HG02884 (cell line): ENCODE results near the gene DGKI.
"Not testable (repeated sequence)": the region's sequence is repeated elsewhere in the genome, so short reads cannot be mapped to it uniquely, and the experiment has no call there.

ENCODE experiments used
- ATAC-seq: cut with Tn5 transposase; IDR thresholded peaks from one replicate; pipeline ENCODE4 v1.9.1; 2021; ENCODE audit warnings: mild to moderate bottlenecking, moderate library complexity; ENCODE audit not compliant: unreplicated experiment

Gene DGKI

GRCh38 chr7:137485818-137486217 lies 361.0 kb downstream of the DGKI start:
- ATAC-seq = no peak

DNA sequence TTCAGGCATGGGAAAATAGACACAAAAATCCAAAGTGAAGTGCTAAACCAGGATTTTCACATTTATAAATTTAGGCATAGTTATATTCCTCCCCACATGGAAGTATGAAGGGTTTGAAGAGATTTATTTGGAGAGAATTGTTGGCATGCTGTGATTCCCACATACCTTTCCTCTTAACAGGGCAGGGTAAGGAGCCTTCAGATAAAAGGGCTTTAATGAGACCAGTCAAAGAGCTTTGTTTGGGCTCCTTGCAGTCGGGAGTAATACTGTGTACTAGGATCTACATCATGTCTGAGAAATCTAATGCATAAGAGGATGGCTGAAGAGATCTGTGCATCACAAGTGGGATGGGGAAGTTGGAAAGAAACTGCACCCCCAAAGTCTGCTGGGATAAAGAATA lies 362.4 kb downstream of the DGKI start:
- no peak for ATAC-seq

DNA sequence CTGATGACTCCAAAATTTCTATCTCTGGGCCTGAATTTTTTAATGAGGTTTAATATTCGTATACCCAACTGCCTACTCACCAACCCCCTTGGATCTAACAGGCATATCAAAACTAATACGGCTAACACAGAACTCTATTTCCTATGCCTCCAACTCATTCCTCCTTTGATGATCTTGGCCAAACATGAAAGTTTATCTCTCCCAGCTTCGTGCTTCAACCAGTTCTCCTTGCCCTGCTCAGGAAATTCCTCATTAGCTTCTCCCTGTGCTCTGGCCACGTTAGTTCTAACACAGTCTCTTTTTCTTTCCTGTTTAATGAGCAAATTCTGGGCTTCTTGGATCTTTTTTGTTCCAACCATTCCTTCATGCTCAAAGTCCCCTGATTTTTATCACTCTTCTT lies 364.3 kb downstream of the DGKI start:
- ATAC-seq = no peak

DNA sequence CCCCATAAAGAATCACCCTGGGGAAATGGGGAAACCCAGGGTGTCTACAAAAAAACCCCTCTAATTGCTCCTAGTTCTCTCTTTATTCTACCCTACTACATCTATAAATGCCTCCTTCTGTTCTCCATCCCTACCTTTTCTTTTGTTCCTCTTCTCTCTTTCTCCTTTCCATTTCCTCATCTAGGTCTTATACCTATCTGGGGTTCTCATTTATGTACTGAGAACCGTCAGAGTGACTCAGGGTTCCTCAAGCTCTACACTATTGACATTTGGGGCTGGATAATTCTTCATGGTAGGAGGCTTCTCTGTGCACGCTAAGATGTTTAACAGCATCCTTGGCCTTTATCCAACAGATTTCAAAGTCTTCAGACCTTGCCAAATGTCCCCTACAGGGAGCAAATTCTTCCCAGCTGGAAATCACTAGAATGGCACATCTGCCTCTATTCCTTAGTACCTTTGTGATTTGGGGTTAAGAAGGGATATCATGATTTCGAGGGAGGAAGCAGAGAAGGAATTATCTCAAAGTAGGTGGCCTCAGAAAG lies 365.9 kb downstream of the DGKI start:
- ATAC-seq = no peak

DNA sequence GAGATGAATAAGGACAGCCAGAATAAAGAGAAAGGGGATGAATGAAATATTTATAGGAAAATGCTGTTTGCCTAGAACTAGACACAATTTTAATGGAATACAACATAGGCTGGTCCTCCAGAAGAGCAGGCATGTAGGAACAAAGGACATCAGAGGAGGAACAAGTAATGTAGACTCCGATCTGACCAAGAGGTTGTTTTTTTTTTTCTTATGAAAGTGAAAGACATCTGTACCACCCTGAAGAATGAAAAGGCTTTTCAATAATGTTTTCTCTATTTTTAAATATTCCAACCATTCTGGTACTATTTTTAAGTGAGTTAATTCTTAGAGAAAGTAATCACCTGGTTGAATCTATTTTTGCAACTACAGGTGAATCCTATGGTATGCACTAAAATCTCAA lies 366.4 kb downstream of the DGKI start:
- no peak for ATAC-seq

DNA sequence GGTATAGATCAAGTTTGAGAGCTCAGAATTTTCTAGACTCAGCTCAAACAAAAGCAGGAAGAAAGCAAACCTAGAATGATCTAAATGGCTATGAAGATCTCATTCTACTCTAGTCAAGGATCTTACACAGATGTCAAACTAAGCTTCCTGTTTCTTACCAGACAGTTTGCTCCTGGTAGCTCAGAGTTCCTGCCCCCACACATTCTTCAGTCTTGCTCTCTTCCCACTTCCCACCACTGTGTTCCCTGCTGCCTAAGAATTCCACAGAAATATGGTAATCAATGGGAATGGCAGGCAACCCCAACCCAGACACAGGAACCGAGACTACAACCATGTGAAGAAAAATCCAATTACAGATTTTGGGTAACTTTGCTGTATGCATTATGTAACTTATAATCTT lies 369.8 kb downstream of the DGKI start:
- no peak for ATAC-seq

DNA sequence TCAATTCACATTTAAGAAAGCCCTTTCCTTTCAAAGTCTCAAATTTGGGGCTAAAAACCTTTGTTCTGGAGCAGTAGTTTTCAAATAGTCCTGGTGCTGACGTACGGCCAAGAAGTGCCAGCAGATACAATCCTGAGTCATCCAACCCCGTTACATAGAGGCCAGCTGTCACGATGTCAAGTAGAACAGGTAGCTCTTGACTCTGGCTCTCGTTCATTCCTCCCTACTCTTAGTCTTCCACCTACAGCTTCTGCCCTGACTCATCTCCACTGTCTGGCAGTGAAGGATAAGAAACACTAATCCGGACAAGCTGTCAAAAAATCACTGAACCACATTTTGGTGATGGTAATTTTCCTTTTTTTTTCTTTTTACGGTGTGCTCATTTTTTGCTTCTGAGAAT lies 370.8 kb downstream of the DGKI start:
- no peak for ATAC-seq

GRCh38 chr7:137474540-137475026 lies 372.2 kb downstream of the DGKI start:
- ATAC-seq = no peak

DNA sequence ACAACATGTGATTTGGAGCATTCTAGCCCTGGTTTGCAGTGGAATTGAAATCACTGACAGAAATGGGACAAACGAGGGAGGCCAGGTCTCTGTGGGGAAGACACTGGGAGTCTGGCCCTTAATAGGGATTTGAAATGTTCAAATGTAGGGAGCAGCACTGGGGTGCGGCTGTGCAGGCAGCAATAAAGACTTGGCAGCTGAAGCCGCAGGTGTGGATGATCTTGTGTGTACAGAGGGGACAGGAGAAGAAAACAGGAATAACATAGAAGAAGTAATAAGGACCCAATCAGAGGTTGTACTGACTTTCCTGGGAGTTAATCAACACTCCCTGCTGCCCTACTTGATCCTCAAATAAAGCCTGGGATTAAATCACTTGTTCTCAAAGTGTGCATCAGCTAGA lies 375.6 kb downstream of the DGKI start:
- no peak for ATAC-seq

DNA sequence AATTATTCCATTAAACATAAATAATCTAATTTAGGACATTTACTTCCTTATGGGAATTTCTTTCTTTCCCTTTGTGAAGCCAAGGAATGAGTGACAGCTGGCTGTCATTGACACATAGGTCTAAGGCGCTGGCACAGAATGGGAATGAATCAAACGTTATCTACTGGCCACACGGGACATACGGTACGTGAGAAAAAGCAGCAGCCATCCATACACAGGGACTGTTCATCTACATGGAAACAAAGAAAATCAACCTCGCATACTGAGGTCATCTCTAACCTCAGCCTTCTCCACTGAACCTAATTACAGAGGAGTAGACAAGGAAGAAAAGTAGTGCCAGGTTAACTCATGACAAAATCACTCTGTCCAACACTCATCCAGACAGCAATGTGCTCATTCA lies 376.9 kb downstream of the DGKI start:
- ATAC-seq = no peak

- no peak for ATAC-seq
Measured at GRCh38 chr7:137469191-137469811, 377.5 kb downstream of the DGKI start.

- ATAC-seq = no peak
Measured at GRCh38 chr7:137462847-137463246, 383.9 kb downstream of the DGKI start.

GRCh38 chr7:137462074-137462715 lies 384.6 kb downstream of the DGKI start:
- ATAC-seq = no peak

DNA sequence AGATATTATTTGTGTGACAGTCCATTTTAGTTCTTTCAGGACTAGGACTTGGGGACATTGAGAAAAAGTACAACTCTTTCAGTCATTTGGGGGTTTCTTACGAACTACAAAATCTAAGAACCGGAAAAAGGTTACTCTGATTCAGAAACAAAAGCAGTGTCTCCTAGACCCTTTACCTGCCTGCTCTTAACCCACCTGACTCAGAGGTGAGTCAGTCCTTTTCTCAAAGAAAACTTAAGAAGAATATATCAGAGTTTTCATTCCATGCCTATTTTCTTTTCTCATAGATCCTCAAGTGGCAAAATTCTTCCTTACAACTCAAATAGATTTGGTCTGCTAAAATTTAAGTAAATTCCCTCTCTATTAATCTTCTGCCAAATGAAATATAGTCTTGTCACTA lies 388.4 kb downstream of the DGKI start:
- ATAC-seq = no peak

- no peak for ATAC-seq
Measured at GRCh38 chr7:137454767-137455166, 392.0 kb downstream of the DGKI start.

DNA sequence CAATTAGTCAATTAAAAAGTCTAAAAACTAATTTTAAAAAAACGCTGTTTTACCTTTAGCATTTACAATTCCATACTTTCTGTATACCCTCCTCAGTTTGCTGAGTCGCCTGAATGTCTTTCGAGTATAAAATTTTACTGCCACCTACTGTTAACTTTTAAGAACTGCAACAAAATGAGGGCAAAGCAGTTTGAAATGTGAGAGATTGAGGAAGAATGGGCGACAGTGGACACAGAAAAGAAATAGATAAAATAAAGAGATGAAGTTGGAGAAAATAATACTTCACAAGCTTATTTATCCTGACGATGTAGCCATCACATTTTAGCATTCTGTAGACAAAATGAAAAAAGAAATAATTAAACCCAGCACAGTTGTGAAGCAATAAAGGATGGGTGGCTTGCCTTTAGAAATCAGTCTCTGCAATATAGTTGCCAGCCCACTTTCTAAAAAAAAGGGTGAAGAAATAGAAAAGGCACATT lies 392.5 kb downstream of the DGKI start:
- ATAC-seq = no peak

GRCh38 chr7:137453356-137453755 lies 393.4 kb downstream of the DGKI start:
- no peak for ATAC-seq

DNA sequence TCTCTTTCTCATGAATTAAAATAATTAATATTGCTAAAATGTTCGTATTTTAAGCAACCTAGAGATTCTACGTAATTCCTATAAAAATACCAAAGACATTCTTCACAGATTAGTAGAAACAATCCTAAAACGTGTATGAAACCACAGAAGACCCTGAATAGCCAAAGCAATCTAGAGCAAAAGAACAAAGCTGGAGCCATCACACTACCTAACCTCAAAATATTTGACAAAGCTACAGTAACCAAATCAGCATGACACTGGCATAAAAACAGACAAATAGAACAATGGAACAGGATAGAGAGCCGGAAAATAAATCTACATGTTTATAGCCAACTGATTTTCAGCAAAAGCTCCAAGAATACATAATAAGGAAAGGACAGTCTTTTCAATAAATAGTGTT lies 397.8 kb downstream of the DGKI start:
- ATAC-seq = no peak

DNA sequence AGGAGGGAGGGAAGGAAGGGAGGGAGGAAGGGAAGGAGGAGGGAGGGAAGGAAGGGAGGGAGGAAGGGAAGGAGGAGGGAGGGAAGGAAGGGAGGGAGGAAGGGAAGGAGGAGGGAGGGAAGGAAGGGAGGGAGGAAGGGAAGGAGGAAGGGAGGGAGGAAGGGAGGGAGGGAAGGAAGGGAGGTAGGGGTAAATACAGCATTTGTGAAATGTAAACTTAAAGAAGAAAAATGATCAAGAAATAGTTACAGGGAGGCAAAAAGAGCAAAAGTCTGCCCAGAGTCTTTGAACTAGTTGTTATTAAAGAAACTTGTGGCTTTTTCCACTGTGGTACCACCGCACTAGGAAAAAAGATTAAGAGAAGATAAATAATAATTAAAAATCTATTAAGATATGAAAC lies 398.2 kb downstream of the DGKI start:
- ATAC-seq = not testable (repeated sequence)

- ATAC-seq = no peak
Measured at GRCh38 chr7:137446025-137446424, 400.7 kb downstream of the DGKI start.

- ATAC-seq = no peak
Measured at GRCh38 chr7:137445268-137445667, 401.5 kb downstream of the DGKI start.

- no peak for ATAC-seq
Measured at GRCh38 chr7:137443616-137444015, 403.2 kb downstream of the DGKI start.
